Measurements from ENCODE around the gene GABRB2.

DNA sequence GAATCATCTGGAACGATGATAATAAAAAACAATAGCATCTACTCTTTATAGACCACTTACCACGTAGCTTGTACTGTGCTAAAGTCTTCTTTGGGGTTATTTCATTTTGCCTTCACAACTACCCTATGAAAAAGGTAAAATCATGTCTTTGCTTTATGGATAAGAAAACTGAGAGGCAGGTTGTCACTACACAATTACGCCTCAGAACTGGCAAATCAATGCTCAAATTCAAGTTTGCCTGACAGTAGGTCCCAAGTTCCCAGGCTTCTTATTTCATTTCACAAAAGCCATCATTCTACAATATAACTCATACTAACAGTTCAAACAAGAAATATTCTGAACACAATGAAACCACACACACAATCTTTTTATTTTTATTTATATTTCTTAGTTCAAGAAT lies 258.5 kb downstream of the GABRB2 start:
- no peak for TF ChIP-seq FOXM1 (IDR thresholded peaks at IDR 0.05; ENCODE audit: borderline replicate concordance)
- TF ChIP-seq ARNT (IDR thresholded peaks at IDR 0.05): no peak
- TF ChIP-seq FOXA1 (IDR thresholded peaks at IDR 0.05): no peak
- no peak for TF ChIP-seq FOXK2 (IDR thresholded peaks at IDR 0.05)
- no peak for TF ChIP-seq TARDBP (IDR thresholded peaks at IDR 0.05)
- TF ChIP-seq NFRKB (IDR thresholded peaks at IDR 0.05): no peak
- no peak for TF ChIP-seq SP1 (IDR thresholded peaks at IDR 0.05)
- TF ChIP-seq SUZ12 (IDR thresholded peaks at IDR 0.05): no peak
- TF ChIP-seq ZNF384 (IDR thresholded peaks at IDR 0.05): no peak
- TF ChIP-seq CTBP1 (IDR thresholded peaks at IDR 0.05; ENCODE audit: borderline replicate concordance): no peak
